Fibroblast of mammary gland (primary cell): ENCODE measurements around the gene TJAP1.
A peak's percentile ranks its signal among the peaks of the same experiment; 100 is the strongest.

Experiments
- DNase-seq: peaks from one replicate; pipeline ENCODE4 v3.0.0-alpha.2; 2010; ENCODE audit warnings: low read depth
- H3K4me3 ChIP-seq: 2 replicates; pipeline ENCODE4 v1.5.1; 2011; ENCODE audit warnings: low read depth, mild to moderate bottlenecking, low read length, moderate library complexity; ENCODE audit not compliant: control insufficient read depth
- TF ChIP-seq, protein P1 (sequence below): conservative IDR thresholded peaks from 2 replicates; pipeline ENCODE4 v1.5.1; 2011; ENCODE audit warnings: low read depth, low read length, inconsistent platforms; ENCODE audit not compliant: control insufficient read depth, insufficient read depth

Gene TJAP1

GRCh38 chr6:43434001-43434840 lies 43.1 kb upstream of the TJAP1 start:
- TF ChIP-seq, protein P1, sequence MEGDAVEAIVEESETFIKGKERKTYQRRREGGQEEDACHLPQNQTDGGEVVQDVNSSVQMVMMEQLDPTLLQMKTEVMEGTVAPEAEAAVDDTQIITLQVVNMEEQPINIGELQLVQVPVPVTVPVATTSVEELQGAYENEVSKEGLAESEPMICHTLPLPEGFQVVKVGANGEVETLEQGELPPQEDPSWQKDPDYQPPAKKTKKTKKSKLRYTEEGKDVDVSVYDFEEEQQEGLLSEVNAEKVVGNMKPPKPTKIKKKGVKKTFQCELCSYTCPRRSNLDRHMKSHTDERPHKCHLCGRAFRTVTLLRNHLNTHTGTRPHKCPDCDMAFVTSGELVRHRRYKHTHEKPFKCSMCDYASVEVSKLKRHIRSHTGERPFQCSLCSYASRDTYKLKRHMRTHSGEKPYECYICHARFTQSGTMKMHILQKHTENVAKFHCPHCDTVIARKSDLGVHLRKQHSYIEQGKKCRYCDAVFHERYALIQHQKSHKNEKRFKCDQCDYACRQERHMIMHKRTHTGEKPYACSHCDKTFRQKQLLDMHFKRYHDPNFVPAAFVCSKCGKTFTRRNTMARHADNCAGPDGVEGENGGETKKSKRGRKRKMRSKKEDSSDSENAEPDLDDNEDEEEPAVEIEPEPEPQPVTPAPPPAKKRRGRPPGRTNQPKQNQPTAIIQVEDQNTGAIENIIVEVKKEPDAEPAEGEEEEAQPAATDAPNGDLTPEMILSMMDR: no peak
- no peak for DNase-seq
- H3K4me3 ChIP-seq: no peak overlapping the region

DNA sequence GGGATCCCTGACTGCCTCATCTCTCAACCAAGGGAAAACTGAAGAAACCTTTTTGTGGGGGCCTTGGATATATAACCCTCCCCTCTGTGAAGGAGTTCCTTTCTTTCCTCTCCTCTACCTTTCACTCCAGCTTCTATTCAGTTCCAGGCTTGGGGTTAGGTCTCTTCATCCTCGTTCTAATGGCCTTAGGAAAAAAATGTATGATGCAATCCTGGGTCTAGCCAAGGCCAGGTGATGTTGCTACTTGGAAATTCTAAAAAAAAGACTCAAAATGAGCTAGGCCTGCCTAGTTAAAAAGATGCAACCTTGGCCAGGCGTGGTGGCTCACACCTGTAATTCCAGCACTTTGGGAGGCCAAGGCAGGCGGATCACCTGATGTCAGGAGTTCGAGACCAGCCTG lies 42.4 kb upstream of the TJAP1 start:
- no peak overlapping the region for H3K4me3 ChIP-seq
- TF ChIP-seq, protein P1: no peak

DNA sequence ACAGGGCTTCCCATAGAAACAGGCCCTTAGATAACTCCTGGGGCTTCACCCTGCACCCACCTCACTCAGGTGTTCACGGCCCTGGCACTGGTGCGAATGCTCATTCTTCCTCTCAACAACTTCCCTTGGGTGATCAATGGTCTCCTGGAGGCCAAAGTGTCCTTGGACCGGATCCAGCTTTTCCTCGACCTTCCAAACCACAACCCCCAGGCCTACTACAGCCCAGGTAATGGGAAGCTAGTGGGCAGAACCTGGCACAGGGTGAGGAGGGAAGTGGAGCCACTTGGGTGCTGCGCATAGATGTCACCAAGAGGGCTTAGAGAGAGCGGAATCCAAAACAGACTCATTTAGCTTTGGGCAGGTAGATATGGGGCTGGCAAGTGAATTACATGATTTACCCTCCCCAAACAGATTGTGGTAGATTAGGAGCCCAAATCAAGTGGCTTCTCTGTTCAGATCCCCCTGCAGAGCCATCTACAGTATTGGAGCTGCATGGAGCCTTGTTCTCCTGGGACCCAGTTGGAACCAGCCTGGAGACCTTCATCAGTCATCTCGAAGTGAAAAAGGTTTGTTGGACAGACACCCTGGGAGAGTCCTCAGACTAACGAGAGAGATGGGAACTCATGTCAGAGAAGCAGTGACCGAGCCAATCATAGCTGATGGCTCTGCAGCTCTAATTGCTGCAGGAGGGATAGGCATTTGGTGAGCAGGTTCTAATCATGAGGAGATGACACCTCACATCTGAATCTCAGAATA lies 41.5 kb upstream of the TJAP1 start:
- no peak overlapping the region for H3K4me3 ChIP-seq
- DNase-seq: no peak
- TF ChIP-seq, protein P1: no peak

More for the DNA sequence above, 42.4 kb upstream of the TJAP1 start:
- no peak for DNase-seq

GRCh38 chr6:43436577-43437282 lies 40.6 kb upstream of the TJAP1 start:
- DNase-seq: peak; percentile 86
- TF ChIP-seq, protein P1: no peak
- H3K4me3 ChIP-seq: no peak overlapping the region

- no peak for DNase-seq
- TF ChIP-seq, protein P1: no peak
- H3K4me3 ChIP-seq: no peak overlapping the region
Observed at GRCh38 chr6:43437700-43438099, 39.7 kb upstream of the TJAP1 start.

DNA sequence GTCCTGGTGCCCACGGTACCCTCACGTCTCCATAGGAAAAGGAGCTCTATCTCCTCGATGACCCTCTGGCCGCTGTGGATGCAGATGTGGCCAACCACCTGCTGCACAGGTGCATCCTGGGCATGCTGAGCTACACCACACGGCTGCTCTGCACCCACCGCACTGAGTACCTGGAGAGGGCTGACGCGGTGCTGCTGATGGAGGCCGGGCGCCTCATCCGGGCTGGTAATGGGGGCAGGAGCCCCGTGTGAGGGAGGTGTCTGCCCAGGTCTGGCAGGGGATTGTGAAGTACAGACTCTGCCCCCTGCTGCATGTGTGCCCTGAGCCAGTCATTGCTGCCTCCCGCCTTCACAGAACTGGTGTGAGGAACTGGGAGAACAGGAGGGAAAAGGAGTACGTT lies 34.4 kb upstream of the TJAP1 start:
- DNase-seq: no peak
- TF ChIP-seq, protein P1: no peak
- H3K4me3 ChIP-seq: no peak overlapping the region
